Esophagus muscularis mucosa (tissue), 2 donors: ENCODE data around the gene TMEM131.

Experiments
- POLR2A ChIP-seq: fragments of 450-650 bp; IDR thresholded peaks from one replicate; pipeline ENCODE4 v1.6.1; 2017; ENCODE audit warnings: antibody characterized with exemption, moderate library complexity, mild to moderate bottlenecking, low read depth
- POLR2AphosphoS5 ChIP-seq, 2 donors: sonication (generic); formaldehyde crosslinking; IDR thresholded peaks; one replicate each; pipeline ENCODE4 v1.6.1; 2017; ENCODE audit warnings: antibody characterized with exemption in 2 of 2

DNA sequence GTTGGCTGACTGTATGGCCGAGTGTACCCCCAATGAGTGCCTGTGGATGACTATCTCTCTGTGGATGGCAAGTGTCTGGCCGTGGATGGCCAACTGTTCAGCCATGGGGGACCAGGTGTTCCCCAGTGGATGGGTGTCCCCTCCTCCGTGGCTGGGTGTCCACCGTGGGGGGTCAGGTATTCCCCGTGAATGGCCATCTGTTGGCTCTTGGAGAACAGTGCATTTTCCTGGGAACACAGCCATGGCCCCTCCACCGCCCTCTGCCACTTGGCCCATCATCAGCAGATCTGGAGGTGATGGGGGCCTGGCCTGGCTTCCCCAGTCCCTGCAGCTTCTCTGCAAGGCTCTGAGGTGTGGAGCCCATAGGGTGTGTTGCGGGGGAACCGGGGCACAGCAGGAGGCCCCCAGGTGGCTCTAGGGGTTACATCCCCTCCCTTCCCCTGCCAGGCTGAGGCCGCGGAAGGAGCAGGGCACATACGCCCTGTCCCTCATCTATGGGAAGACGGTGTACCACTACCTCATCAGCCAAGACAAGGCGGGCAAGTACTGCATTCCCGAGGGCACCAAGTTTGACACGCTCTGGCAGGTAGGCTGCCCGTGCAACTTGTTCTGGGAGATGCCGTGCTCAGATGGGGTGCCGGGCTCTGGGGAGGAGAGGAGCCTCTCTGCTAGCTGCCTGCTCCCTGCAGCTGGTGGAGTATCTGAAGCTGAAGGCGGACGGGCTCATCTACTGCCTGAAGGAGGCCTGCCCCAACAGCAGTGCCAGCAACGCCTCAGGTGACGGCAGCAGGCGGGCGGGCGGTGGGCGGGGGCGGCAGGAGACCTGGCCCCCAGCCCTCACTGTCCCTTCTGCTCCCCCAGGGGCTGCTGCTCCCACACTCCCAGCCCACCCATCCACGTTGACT, 263.1 kb downstream of the TMEM131 start:
- TF ChIP-seq POLR2AphosphoS5 (IDR thresholded peaks at IDR 0.05) (no peak), POLR2A (no peak)
